Stimulated activated naive CD8-positive, alpha-beta T cell treated with anti-CD3 and anti-CD28 coated beads, Interleukin-15, amount 100 ng/mL, for 72 hours (primary cell): ENCODE data around the gene MFAP4.
A peak's percentile ranks its signal among the peaks of the same experiment; 100 is the strongest.

Experiments used
- ATAC-seq: fragments of 150-1000 bp; cut with Tn5 transposase; 2 replicates; pipeline ENCODE4 v1.10.0; 2021; ENCODE audit warnings: mild to moderate bottlenecking, moderate library complexity
- DNase-seq, 2 donors: peaks; one replicate each; pipeline ENCODE4 v3.0.0; 2021 to 2022
- H3K27ac Mint-ChIP-seq, 2 donors: one replicate each; pipeline ENCODE4 v1.8.0; 2022; ENCODE audit warnings: mild to moderate bottlenecking in 2 of 2, mixed read lengths in 2 of 2, moderate library complexity in 2 of 2
- H3K27me3 Mint-ChIP-seq: one replicate; pipeline ENCODE4 v1.8.0; 2022; ENCODE audit warnings: mixed read lengths
- H3K4me1 Mint-ChIP-seq: one replicate; pipeline ENCODE4 v1.8.0; 2022; ENCODE audit warnings: mild to moderate bottlenecking, mixed read lengths
- H3K4me3 Mint-ChIP-seq, 2 donors: one replicate each; pipeline ENCODE4 v1.8.0; 2022; ENCODE audit warnings: mild to moderate bottlenecking in 2 of 2, mixed read lengths in 2 of 2, moderate library complexity in 1 of 2
- H3K9me3 Mint-ChIP-seq, 2 donors: one replicate each; pipeline ENCODE4 v1.8.0; 2022; ENCODE audit warnings: mixed read lengths in 2 of 2

The MFAP4 gene

GRCh38 chr17:19343671-19344151, 43.3 kb downstream of the MFAP4 start:
- peak; percentile 27 for ATAC-seq
- H3K27ac Mint-ChIP-seq: no peak overlapping the region
- H3K4me1 Mint-ChIP-seq: no peaks in the 10 kb centered on the region
- no peak for DNase-seq
- no peaks in the 10 kb centered on the region for H3K9me3 Mint-ChIP-seq
- H3K27me3 Mint-ChIP-seq: peaks cover 29% of the 10 kb centered on the region
- no peak overlapping the region for H3K4me3 Mint-ChIP-seq

GRCh38 chr17:19343256-19343630, 43.7 kb downstream of the MFAP4 start:
- no peak for DNase-seq
- Mint-ChIP-seq H3K27ac (no peak overlapping the region), H3K27me3 (peaks cover 34% of the 10 kb centered on the region), H3K4me1 (no peaks in the 10 kb centered on the region), H3K4me3 (no peak overlapping the region), H3K9me3 (no peaks in the 10 kb centered on the region)
- ATAC-seq: no peak

GRCh38 chr17:19342611-19343255, 44.3 kb downstream of the MFAP4 start:
- no peak overlapping the region for H3K27ac Mint-ChIP-seq
- no peak overlapping the region for H3K4me3 Mint-ChIP-seq
- ATAC-seq: no peak
- peaks cover 37% of the 10 kb centered on the region for H3K27me3 Mint-ChIP-seq
- H3K9me3 Mint-ChIP-seq: no peaks in the 10 kb centered on the region
- DNase-seq: no peak
- no peaks in the 10 kb centered on the region for H3K4me1 Mint-ChIP-seq

GRCh38 chr17:19341641-19342610, 45.1 kb downstream of the MFAP4 start:
- H3K4me1 Mint-ChIP-seq: no peaks in the 10 kb centered on the region
- no peaks in the 10 kb centered on the region for H3K9me3 Mint-ChIP-seq
- peaks cover 43% of the 10 kb centered on the region for H3K27me3 Mint-ChIP-seq
- no peak overlapping the region for H3K4me3 Mint-ChIP-seq
- ATAC-seq: no peak
- no peak overlapping the region for H3K27ac Mint-ChIP-seq
- no peak for DNase-seq

GRCh38 chr17:19341211-19341631, 45.8 kb downstream of the MFAP4 start:
- Mint-ChIP-seq H3K4me1 (no peaks in the 10 kb centered on the region), H3K4me3 (no peak overlapping the region), H3K27ac (no peak overlapping the region), H3K27me3 (peaks cover 49% of the 10 kb centered on the region), H3K9me3 (no peaks in the 10 kb centered on the region)
- DNase-seq: no peak
- ATAC-seq: no peak

GRCh38 chr17:19339341-19339815, 47.6 kb downstream of the MFAP4 start:
- ATAC-seq: no peak
- H3K4me1 Mint-ChIP-seq: no peaks in the 10 kb centered on the region
- no peaks in the 10 kb centered on the region for H3K9me3 Mint-ChIP-seq
- H3K4me3 Mint-ChIP-seq: no peak overlapping the region
- DNase-seq: no peak
- no peak overlapping the region for H3K27ac Mint-ChIP-seq
- peaks cover 62% of the 10 kb centered on the region for H3K27me3 Mint-ChIP-seq

- H3K27me3 Mint-ChIP-seq: peaks cover 70% of the 10 kb centered on the region
- no peak overlapping the region for H3K4me3 Mint-ChIP-seq
- no peaks in the 10 kb centered on the region for H3K4me1 Mint-ChIP-seq
- H3K9me3 Mint-ChIP-seq: no peaks in the 10 kb centered on the region
- DNase-seq: peak; percentile 53 to 55
- H3K27ac Mint-ChIP-seq: no peak overlapping the region
- ATAC-seq: peak; percentile 92
These were observed 48.7 kb downstream of the MFAP4 start for GRCh38 chr17:19338031-19338990.

GRCh38 chr17:19337712-19338023, 49.3 kb downstream of the MFAP4 start:
- Mint-ChIP-seq H3K4me1 (peaks cover 4% of the 10 kb centered on the region), H3K27ac (no peak overlapping the region), H3K4me3 (no peak overlapping the region), H3K27me3 (peaks cover 70% of the 10 kb centered on the region), H3K9me3 (no peaks in the 10 kb centered on the region)
- DNase-seq: no peak
- no peak for ATAC-seq

GRCh38 chr17:19336938-19337711, 49.9 kb downstream of the MFAP4 start:
- Mint-ChIP-seq H3K27ac (no peak overlapping the region), H3K4me3 (no peak overlapping the region), H3K27me3 (peaks cover 67% of the 10 kb centered on the region), H3K9me3 (no peaks in the 10 kb centered on the region), H3K4me1 (peaks cover 8% of the 10 kb centered on the region)
- DNase-seq (no peak), ATAC-seq (no peak)

- H3K9me3 Mint-ChIP-seq: no peaks in the 10 kb centered on the region
- peaks cover 8% of the 10 kb centered on the region for H3K4me1 Mint-ChIP-seq
- no peak overlapping the region for H3K4me3 Mint-ChIP-seq
- ATAC-seq (no peak), DNase-seq (no peak)
- H3K27ac Mint-ChIP-seq: peak overlapping the region in 1 of 2 donors; percentile 27
- H3K27me3 Mint-ChIP-seq: peaks cover 57% of the 10 kb centered on the region
These were observed 50.9 kb downstream of the MFAP4 start for GRCh38 chr17:19335951-19336631.

- H3K4me1 Mint-ChIP-seq: peaks cover 8% of the 10 kb centered on the region
- no peaks in the 10 kb centered on the region for H3K9me3 Mint-ChIP-seq
- peaks cover 64% of the 10 kb centered on the region for H3K27me3 Mint-ChIP-seq
- no peak overlapping the region for H3K4me3 Mint-ChIP-seq
- DNase-seq (no peak), ATAC-seq (no peak)
- H3K27ac Mint-ChIP-seq: peak overlapping the region in 1 of 2 donors; percentile 3
These were observed 52.7 kb downstream of the MFAP4 start for GRCh38 chr17:19334331-19334730.

GRCh38 chr17:19333736-19334290, 53.2 kb downstream of the MFAP4 start:
- peak overlapping the region in 1 of 2 donors; percentile 3 for H3K27ac Mint-ChIP-seq
- no peak overlapping the region for H3K4me3 Mint-ChIP-seq
- ATAC-seq (no peak), DNase-seq (no peak)
- peaks cover 8% of the 10 kb centered on the region for H3K4me1 Mint-ChIP-seq
- H3K9me3 Mint-ChIP-seq: no peaks in the 10 kb centered on the region
- peaks cover 59% of the 10 kb centered on the region for H3K27me3 Mint-ChIP-seq
